Panc1 (cell line): ENCODE measurements around the gene NTRK2.

Experiments
- POLR2AphosphoS5 ChIP-seq: IDR thresholded peaks from 2 replicates; pipeline ENCODE4 v1.6.1; 2012; ENCODE audit warnings: mild to moderate bottlenecking, low read depth, low read length, moderate library complexity
- SIN3A ChIP-seq: IDR thresholded peaks from 2 replicates; pipeline ENCODE4 v1.6.1; 2012; ENCODE audit warnings: low read depth, mild to moderate bottlenecking, low read length, moderate library complexity, borderline replicate concordance; ENCODE audit not compliant: insufficient read depth
- TF ChIP-seq, protein P1 (sequence below): fragments of 450-650 bp; IDR thresholded peaks from 2 replicates; pipeline ENCODE4 v1.5.1; 2017; ENCODE audit warnings: mild to moderate bottlenecking
- TF ChIP-seq, protein P2 (sequence below), 2 experiments: IDR thresholded peaks; 2 replicates each; pipeline ENCODE4 v1.6.1; 2011 to 2012; ENCODE audit warnings: low read depth in 2 of 2, control low read depth in 1 of 2, low read length in 1 of 2, mild to moderate bottlenecking in 1 of 2, moderate library complexity in 1 of 2; ENCODE audit not compliant: insufficient read depth in 1 of 2

DNA sequence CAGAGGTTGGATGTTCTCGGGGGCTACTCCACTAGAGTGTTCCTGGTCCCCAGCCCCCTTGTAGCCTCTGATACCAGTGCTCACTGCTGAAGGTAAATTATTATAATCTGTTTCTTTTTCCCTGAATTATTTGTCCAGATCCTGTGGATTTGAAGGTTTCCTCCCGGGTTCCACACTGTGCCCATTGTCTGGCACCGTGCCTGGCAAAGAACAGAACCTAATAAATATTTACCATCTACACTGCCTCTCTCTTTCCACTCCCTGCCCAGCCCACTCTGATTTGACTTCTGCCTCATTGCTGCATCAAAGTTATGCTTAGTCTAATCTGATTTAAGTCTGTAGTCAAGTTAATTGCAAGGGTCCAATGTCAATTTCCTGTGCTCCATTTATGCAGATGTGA is 322.9 kb downstream of the NTRK2 start:
- TF ChIP-seq, protein P1, sequence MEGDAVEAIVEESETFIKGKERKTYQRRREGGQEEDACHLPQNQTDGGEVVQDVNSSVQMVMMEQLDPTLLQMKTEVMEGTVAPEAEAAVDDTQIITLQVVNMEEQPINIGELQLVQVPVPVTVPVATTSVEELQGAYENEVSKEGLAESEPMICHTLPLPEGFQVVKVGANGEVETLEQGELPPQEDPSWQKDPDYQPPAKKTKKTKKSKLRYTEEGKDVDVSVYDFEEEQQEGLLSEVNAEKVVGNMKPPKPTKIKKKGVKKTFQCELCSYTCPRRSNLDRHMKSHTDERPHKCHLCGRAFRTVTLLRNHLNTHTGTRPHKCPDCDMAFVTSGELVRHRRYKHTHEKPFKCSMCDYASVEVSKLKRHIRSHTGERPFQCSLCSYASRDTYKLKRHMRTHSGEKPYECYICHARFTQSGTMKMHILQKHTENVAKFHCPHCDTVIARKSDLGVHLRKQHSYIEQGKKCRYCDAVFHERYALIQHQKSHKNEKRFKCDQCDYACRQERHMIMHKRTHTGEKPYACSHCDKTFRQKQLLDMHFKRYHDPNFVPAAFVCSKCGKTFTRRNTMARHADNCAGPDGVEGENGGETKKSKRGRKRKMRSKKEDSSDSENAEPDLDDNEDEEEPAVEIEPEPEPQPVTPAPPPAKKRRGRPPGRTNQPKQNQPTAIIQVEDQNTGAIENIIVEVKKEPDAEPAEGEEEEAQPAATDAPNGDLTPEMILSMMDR: no peak
- TF ChIP-seq POLR2AphosphoS5 (no peak), SIN3A (no peak)
- TF ChIP-seq, protein P2, sequence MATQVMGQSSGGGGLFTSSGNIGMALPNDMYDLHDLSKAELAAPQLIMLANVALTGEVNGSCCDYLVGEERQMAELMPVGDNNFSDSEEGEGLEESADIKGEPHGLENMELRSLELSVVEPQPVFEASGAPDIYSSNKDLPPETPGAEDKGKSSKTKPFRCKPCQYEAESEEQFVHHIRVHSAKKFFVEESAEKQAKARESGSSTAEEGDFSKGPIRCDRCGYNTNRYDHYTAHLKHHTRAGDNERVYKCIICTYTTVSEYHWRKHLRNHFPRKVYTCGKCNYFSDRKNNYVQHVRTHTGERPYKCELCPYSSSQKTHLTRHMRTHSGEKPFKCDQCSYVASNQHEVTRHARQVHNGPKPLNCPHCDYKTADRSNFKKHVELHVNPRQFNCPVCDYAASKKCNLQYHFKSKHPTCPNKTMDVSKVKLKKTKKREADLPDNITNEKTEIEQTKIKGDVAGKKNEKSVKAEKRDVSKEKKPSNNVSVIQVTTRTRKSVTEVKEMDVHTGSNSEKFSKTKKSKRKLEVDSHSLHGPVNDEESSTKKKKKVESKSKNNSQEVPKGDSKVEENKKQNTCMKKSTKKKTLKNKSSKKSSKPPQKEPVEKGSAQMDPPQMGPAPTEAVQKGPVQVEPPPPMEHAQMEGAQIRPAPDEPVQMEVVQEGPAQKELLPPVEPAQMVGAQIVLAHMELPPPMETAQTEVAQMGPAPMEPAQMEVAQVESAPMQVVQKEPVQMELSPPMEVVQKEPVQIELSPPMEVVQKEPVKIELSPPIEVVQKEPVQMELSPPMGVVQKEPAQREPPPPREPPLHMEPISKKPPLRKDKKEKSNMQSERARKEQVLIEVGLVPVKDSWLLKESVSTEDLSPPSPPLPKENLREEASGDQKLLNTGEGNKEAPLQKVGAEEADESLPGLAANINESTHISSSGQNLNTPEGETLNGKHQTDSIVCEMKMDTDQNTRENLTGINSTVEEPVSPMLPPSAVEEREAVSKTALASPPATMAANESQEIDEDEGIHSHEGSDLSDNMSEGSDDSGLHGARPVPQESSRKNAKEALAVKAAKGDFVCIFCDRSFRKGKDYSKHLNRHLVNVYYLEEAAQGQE (IDR thresholded peaks at IDR 0.05; ENCODE audit: insufficient read depth in 1 of 2, low read depth in 2 of 2, low read length in 1 of 2): no peak
